ENCODE results near the gene SH3PXD2A. TPM values are rescaled to one million over a fixed set of nuclear protein-coding genes. Genes with fewer than 3 reads are reported as not detected.

The SH3PXD2A gene
- total RNA-seq, 4 donors from 2014 or later, result 55.7 to 71.8 (median 66.8) TPM

DNA sequence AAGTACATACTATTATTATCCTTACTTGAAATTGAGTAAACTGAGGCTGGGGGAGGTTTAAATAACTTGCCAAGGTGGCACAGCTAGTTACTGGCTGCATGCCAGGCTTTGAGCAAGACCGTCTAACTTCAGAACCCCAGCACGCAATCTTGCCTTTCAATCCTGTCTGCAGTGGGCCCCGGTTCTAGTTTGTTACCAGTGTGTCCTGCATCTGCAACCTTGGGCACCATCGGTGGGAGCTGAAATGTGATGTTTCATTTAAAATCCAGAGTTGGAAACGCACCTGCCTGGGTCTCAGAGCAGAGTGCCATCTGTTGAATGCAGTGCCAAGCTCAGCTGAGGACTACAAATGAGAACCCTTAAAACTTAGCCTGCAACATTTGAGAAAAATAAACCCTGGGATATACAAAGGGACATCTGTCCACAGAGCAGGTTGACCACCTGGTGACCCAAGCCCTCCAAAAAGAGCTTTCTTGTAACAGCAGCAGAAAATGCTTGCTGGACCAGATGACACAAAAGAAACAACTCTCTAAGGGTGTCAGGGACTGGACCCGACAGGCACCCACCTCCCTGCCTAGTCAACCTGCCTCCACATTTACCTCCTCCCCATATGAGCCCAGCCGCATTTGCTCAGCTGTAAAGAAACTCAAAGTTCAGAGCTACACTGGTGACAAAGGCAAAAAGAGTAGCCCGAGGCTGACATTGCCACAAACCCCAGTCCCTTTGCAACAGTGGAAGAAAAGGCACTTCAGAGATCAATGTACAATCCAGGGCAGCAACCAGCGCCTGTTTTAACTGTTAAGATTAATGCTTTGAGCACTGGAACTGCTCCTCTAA, 1.7 kb downstream of the SH3PXD2A start:
- TF ChIP-seq POLR2A (IDR thresholded peaks at IDR 0.05), result no peak
- no peak for TF ChIP-seq EP300 (IDR thresholded peaks at IDR 0.05)
- no peak for TF ChIP-seq POLR2AphosphoS5 (IDR thresholded peaks at IDR 0.05)
- WGBS, result 43% methylated on average over 9 of the region's 9 CpGs
- H3K4me1 ChIP-seq, result peaks cover 73% of the 10 kb centered on the region
- no peaks in the 10 kb centered on the region for H3K27me3 ChIP-seq
- no peaks in the 10 kb centered on the region for H3K36me3 ChIP-seq
- H3K4me3 ChIP-seq, result peak overlapping the region; percentile 73
- H3K9me3 ChIP-seq, result no peaks in the 10 kb centered on the region
- H3K27ac ChIP-seq, result peak overlapping the region; percentile 79
- DNase-seq (ENCODE audit: low spot score in 2 of 2), result no peak

- peak overlapping the region; percentile 73 for H3K4me3 ChIP-seq
- peak overlapping the region; percentile 58 for H3K27ac ChIP-seq
- H3K4me1 ChIP-seq, result peaks cover 80% of the 10 kb centered on the region
These were observed 2.5 kb downstream of the SH3PXD2A start for GRCh38 chr10:103852856-103853255.

DNA sequence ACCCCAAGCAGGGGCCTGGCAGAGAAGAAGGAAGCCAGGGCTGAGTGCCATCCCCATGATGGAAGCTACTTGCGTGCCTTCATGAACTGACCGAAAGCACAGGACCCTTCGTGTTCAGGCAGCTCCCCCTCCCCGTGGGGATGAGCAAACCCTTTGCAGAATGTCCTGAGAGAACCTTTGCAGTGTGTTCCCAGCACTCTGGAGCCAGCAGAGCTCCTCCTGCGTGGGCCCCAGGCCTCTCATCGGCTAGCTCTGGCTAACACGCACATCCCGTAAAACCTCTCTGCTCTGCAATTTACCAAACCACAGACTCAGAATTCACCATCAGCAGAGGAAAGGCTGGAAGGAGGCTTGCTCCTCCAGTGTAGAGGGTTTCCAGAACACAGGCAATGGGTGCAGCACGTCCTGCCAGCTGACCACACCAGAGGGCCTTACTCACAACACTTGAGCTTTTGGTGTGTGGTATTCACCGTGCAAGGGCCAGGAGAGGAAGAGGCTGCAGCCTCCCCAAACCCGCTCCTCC, 3.1 kb downstream of the SH3PXD2A start:
- TF ChIP-seq POLR2A (IDR thresholded peaks at IDR 0.05), result no peak
- TF ChIP-seq, protein P1, sequence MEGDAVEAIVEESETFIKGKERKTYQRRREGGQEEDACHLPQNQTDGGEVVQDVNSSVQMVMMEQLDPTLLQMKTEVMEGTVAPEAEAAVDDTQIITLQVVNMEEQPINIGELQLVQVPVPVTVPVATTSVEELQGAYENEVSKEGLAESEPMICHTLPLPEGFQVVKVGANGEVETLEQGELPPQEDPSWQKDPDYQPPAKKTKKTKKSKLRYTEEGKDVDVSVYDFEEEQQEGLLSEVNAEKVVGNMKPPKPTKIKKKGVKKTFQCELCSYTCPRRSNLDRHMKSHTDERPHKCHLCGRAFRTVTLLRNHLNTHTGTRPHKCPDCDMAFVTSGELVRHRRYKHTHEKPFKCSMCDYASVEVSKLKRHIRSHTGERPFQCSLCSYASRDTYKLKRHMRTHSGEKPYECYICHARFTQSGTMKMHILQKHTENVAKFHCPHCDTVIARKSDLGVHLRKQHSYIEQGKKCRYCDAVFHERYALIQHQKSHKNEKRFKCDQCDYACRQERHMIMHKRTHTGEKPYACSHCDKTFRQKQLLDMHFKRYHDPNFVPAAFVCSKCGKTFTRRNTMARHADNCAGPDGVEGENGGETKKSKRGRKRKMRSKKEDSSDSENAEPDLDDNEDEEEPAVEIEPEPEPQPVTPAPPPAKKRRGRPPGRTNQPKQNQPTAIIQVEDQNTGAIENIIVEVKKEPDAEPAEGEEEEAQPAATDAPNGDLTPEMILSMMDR (IDR thresholded peaks at IDR 0.05), result no peak
- no peak for TF ChIP-seq EP300 (IDR thresholded peaks at IDR 0.05)
- TF ChIP-seq POLR2AphosphoS5 (IDR thresholded peaks at IDR 0.05), result no peak
- Histone ChIP-seq H3K4me1 (peaks cover 80% of the 10 kb centered on the region), H3K27me3 (no peaks in the 10 kb centered on the region), H3K36me3 (no peaks in the 10 kb centered on the region), H3K4me3 (peak overlapping the region; percentile 73), H3K27ac (peak overlapping the region; percentile 58), H3K9me3 (no peaks in the 10 kb centered on the region)
- peak; percentile 64 to 82 for DNase-seq (ENCODE audit: low spot score in 2 of 2)
- 20% methylated on average over 9 of the region's 11 CpGs for WGBS

More at GRCh38 chr10:103852856-103853255, 2.5 kb downstream of the SH3PXD2A start:
- no peaks in the 10 kb centered on the region for H3K27me3 ChIP-seq
- H3K36me3 ChIP-seq, result no peaks in the 10 kb centered on the region
- peak in 1 of 2 donors; percentile 71 for DNase-seq (ENCODE audit: low spot score in 2 of 2)
- H3K9me3 ChIP-seq, result no peaks in the 10 kb centered on the region
- WGBS, result 28% methylated on average over 7 of the region's 7 CpGs
- TF ChIP-seq EP300 (IDR thresholded peaks at IDR 0.05) (no peak), POLR2A (IDR thresholded peaks at IDR 0.05) (no peak), POLR2AphosphoS5 (IDR thresholded peaks at IDR 0.05) (peak in 2 of 3 donors; percentile 22 to 44)
- TF ChIP-seq, protein P1 (IDR thresholded peaks at IDR 0.05), result no peak

- Histone ChIP-seq H3K4me3 (no peak overlapping the region), H3K9me3 (no peaks in the 10 kb centered on the region), H3K27ac (no peak overlapping the region), H3K27me3 (no peaks in the 10 kb centered on the region), H3K4me1 (peaks cover 83% of the 10 kb centered on the region), H3K36me3 (no peaks in the 10 kb centered on the region)
- DNase-seq (ENCODE audit: low spot score in 2 of 2), result peak; percentile 49 to 60
- 60% methylated on average over 4 of the region's 4 CpGs for WGBS
- TF ChIP-seq, protein P1 (IDR thresholded peaks at IDR 0.05), result no peak
- TF ChIP-seq EP300 (IDR thresholded peaks at IDR 0.05) (no peak), POLR2AphosphoS5 (IDR thresholded peaks at IDR 0.05) (no peak), POLR2A (IDR thresholded peaks at IDR 0.05) (no peak)
These were observed 4.1 kb downstream of the SH3PXD2A start for GRCh38 chr10:103851261-103851660.

GRCh38 chr10:103850572-103850895, 4.8 kb downstream of the SH3PXD2A start:
- TF ChIP-seq POLR2AphosphoS5 (IDR thresholded peaks at IDR 0.05), result no peak
- TF ChIP-seq EP300 (IDR thresholded peaks at IDR 0.05), result no peak
- TF ChIP-seq POLR2A (IDR thresholded peaks at IDR 0.05), result no peak
- TF ChIP-seq, protein P1 (IDR thresholded peaks at IDR 0.05), result no peak
- Histone ChIP-seq H3K27me3 (no peaks in the 10 kb centered on the region), H3K27ac (peak overlapping the region; percentile 73), H3K9me3 (no peaks in the 10 kb centered on the region), H3K4me3 (peak overlapping the region; percentile 12), H3K36me3 (no peaks in the 10 kb centered on the region), H3K4me1 (peaks cover 78% of the 10 kb centered on the region)
- DNase-seq (ENCODE audit: low spot score in 2 of 2), result peak; percentile 50 to 68
- WGBS, result 50% methylated on average over 3 of the region's 3 CpGs
